Fibroblast of lung (primary cell): ENCODE results near the gene SLC16A4. TPM values are rescaled to one million over a fixed set of nuclear protein-coding genes. Genes with fewer than 3 reads are reported as not detected.
"Not testable (repeated sequence)": the region's sequence is repeated elsewhere in the genome, so short reads cannot be mapped to it uniquely, and the experiment has no call there.

ENCODE experiments used
- DNase-seq, 2 donors: peaks; one replicate each; pipeline versions ENCODE4 v3.0.0 to v3.0.0-alpha.2; 2010; ENCODE audit warnings: low read depth in 2 of 2
- H2AFZ ChIP-seq: 2 replicates; pipeline ENCODE4 v1.5.1; 2012; ENCODE audit warnings: low read length, control low read depth, inconsistent platforms
- H3K27ac ChIP-seq: 2 replicates; pipeline ENCODE4 v1.5.1; 2011; ENCODE audit warnings: low read length, control low read depth; ENCODE audit not compliant: insufficient read depth
- H3K27me3 ChIP-seq: 2 replicates; pipeline ENCODE4 v1.5.1; 2011; ENCODE audit warnings: mild to moderate bottlenecking, low read length; ENCODE audit not compliant: control insufficient read depth, insufficient read depth
- H3K36me3 ChIP-seq: 2 replicates; pipeline ENCODE4 v1.5.1; 2011; ENCODE audit warnings: low read length; ENCODE audit not compliant: control insufficient read depth, insufficient read depth
- H3K4me1 ChIP-seq: 2 replicates; pipeline ENCODE4 v1.5.1; 2011; ENCODE audit warnings: low read length; ENCODE audit not compliant: control insufficient read depth, insufficient read depth; ENCODE audit errors: extremely low read depth
- H3K4me2 ChIP-seq: 2 replicates; pipeline ENCODE4 v1.5.1; 2011; ENCODE audit warnings: low read length, control low read depth; ENCODE audit not compliant: insufficient read depth; ENCODE audit errors: extremely low read depth
- H3K4me3 ChIP-seq, 4 experiments: fragments of 200-600 bp in 1 of 4; sonication (generic) in 1 of 4; replicated peaks in 1 of 4; 2 replicates each; pipeline ENCODE4 v1.5.1; 2011 to 2016; ENCODE audit warnings: low read length in 4 of 4, low read depth in 3 of 4, mild to moderate bottlenecking in 3 of 4, control low read depth in 2 of 4, inconsistent platforms in 1 of 4, mixed read lengths in 1 of 4; ENCODE audit not compliant: insufficient read depth in 1 of 4; ENCODE audit errors: control extremely low read depth in 1 of 4
- H3K79me2 ChIP-seq: 2 replicates; pipeline ENCODE4 v1.5.1; 2012; ENCODE audit warnings: mild to moderate bottlenecking, low read length, inconsistent platforms; ENCODE audit not compliant: control insufficient read depth, insufficient read depth
- H3K9ac ChIP-seq: 2 replicates; pipeline ENCODE4 v1.5.1; 2011; ENCODE audit warnings: mild to moderate bottlenecking, low read length, control low read depth; ENCODE audit not compliant: insufficient read depth
- H3K9me3 ChIP-seq: 2 replicates; pipeline ENCODE4 v1.5.1; 2012; ENCODE audit warnings: low read depth, low read length; ENCODE audit not compliant: control insufficient read depth, insufficient read depth
- H4K20me1 ChIP-seq: 2 replicates; pipeline ENCODE4 v1.5.1; 2011; ENCODE audit warnings: low read length; ENCODE audit not compliant: control insufficient read depth, insufficient read depth; ENCODE audit errors: extremely low read depth
- EZH2 ChIP-seq: IDR thresholded peaks from 2 replicates; pipeline ENCODE4 v1.5.1; 2012; ENCODE audit warnings: low read length, control low read depth, mild to moderate bottlenecking; ENCODE audit errors: missing control alignments
- polyA minus RNA-seq: library from RNA; depleted of rRNA, polyadenylated mRNA; stranded (reverse); fragments of >200 nt; gene quantifications from 2 replicates; pipeline ENCODE4 v1.2.3, GENCODE V29; 2011; ENCODE audit warnings: low replicate concordance
- polyA plus RNA-seq, 2 donors: library from polyadenylated mRNA; depleted of rRNA in 1 of 2; stranded (reverse) in 1 of 2; unstranded in 1 of 2; fragments of >200 nt; gene quantifications; 2 replicates each; pipeline ENCODE4 v1.2.1, GENCODE V29; 2011 to 2012; ENCODE audit warnings: missing spikeins in 1 of 2
- total RNA-seq: library from RNA; depleted of rRNA; stranded (reverse); fragments of >200 nt; gene quantifications from 2 replicates; pipeline ENCODE4 v1.2.1, GENCODE V29; 2014
- TF ChIP-seq, protein P1 (sequence below), 2 donors: IDR thresholded peaks in 1 of 2; conservative IDR thresholded peaks in 1 of 2; 1 replicate in 1 of 2; 2 replicates in 1 of 2; pipeline ENCODE4 v1.5.1; 2011 to 2012; ENCODE audit warnings: low read length in 2 of 2, control low read depth in 1 of 2, inconsistent platforms in 1 of 2, low read depth in 1 of 2, mild to moderate bottlenecking in 1 of 2

SLC16A4 gene
- 42.6 and 64.4 TPM in 2 replicates for total RNA-seq
- 32.8 and 91.9 TPM in 2 replicates for polyA plus RNA-seq
- 15.5 and 40.3 TPM in 2 replicates for polyA plus RNA-seq (2012)
- 16.4 and 30.2 TPM in 2 replicates for polyA minus RNA-seq

DNA sequence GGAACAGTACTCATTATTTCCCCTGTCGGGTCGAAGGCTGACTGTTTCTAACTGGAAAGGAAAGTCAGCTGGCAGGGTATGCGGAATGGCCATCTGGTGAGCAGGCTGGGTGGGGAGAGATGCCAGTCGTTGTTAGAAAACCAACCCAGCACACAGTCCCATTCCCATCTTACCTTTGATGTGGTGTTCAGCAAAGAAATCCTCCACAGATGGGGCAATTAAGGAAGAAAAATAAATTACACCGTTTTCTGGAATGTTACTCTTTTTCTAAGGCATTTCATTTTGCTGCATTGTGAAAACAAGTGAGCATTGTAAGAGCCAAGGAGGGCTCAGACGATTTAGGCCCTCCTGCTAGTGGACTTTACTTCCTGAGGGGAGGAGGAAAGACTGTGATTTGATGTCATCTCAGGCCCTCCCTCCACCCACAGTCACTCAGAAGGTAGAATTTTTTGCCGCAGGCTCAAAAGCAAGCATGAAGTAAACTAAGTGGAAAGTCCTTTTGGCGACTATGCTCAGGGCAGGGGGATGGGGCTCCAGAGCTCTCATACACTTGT, at the start of gene SLC16A4:
SLC16A4 (minus strand) TSS at position 335 of the 554 bp plus-strand sequence. CDS start 1,703 bp downstream, outside the sequence.
- TF ChIP-seq, protein P1, sequence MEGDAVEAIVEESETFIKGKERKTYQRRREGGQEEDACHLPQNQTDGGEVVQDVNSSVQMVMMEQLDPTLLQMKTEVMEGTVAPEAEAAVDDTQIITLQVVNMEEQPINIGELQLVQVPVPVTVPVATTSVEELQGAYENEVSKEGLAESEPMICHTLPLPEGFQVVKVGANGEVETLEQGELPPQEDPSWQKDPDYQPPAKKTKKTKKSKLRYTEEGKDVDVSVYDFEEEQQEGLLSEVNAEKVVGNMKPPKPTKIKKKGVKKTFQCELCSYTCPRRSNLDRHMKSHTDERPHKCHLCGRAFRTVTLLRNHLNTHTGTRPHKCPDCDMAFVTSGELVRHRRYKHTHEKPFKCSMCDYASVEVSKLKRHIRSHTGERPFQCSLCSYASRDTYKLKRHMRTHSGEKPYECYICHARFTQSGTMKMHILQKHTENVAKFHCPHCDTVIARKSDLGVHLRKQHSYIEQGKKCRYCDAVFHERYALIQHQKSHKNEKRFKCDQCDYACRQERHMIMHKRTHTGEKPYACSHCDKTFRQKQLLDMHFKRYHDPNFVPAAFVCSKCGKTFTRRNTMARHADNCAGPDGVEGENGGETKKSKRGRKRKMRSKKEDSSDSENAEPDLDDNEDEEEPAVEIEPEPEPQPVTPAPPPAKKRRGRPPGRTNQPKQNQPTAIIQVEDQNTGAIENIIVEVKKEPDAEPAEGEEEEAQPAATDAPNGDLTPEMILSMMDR (conservative IDR thresholded peaks at IDR 0.05 in 1 of 2, IDR thresholded peaks at IDR 0.05 in 1 of 2; ENCODE audit: low read depth in 1 of 2, low read length in 2 of 2) = no peak
- no peak for TF ChIP-seq EZH2
- H3K27ac ChIP-seq = peak within 1 kb of the TSS; percentile 57
- H3K9me3 ChIP-seq = no peaks in the 10 kb centered on the region
- DNase-seq = peak; percentile 60 to 86
- no peaks in the 10 kb centered on the region for H4K20me1 ChIP-seq
- H3K79me2 ChIP-seq = no peaks in the 10 kb centered on the region
- no peak within 1 kb of the TSS for H2AFZ ChIP-seq
- peak within 1 kb of the TSS; percentile 64 for H3K4me2 ChIP-seq
- peak within 1 kb of the TSS; percentile 28 to 52 (median 46) for H3K4me3 ChIP-seq
- H3K36me3 ChIP-seq = no peaks in the 10 kb centered on the region
- H3K4me1 ChIP-seq = peaks cover 21% of the 10 kb centered on the region
- peak within 1 kb of the TSS; percentile 33 for H3K9ac ChIP-seq
- H3K27me3 ChIP-seq = no peaks in the 10 kb centered on the region

DNA sequence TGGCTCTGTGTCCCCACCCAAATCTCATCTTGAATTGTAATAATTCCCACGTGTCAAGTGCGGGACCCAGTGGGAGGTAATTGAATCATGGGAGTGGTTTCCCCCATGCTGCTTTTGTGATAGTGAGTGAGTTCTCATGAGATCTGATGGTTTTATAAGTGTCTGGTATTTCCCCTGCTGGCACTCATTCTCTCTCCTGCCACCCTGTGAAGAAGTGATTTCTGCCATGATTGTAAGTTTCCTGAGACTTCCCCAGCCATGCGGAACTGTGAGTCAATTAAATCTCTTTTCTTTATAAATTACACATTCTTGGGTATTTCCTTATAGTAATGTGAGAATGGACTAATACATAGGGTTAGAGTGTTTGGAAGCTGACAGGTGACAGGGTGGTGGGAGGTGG, 49.0 kb upstream of the SLC16A4 start:
- H3K79me2 ChIP-seq, H4K20me1 ChIP-seq, H3K4me1 ChIP-seq, DNase-seq, H3K36me3 ChIP-seq, H3K9me3 ChIP-seq, H3K9ac ChIP-seq, H2AFZ ChIP-seq, H3K27ac ChIP-seq, H3K4me3 ChIP-seq, H3K4me2 ChIP-seq: not testable (repeated sequence)
- peaks cover 17% of the 10 kb centered on the region for H3K27me3 ChIP-seq

DNA sequence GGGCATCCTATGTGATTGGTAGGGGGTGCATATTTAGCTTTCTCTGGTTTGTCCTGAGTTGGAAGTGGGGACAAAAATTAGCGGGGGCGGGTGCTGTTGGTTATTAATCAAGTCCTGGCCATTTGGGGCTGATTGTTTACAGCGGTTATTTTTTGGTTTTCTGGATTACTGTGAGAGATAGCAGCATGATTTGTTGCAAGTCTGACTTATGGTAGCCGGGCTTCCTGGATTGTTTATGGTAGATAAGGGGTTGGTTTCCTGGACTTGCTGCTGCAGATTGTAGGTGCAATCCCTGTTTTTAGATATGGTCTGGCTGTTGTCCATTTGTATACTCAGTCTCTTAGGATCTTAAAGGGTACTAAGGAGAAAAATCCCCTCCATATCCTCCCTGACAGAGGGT, 48.1 kb upstream of the SLC16A4 start:
- Histone ChIP-seq H2AFZ (no peak overlapping the region), H3K79me2 (no peaks in the 10 kb centered on the region), H3K9me3 (no peaks in the 10 kb centered on the region), H4K20me1 (no peaks in the 10 kb centered on the region), H3K4me2 (no peak overlapping the region), H3K9ac (no peak overlapping the region), H3K27me3 (peaks cover 17% of the 10 kb centered on the region), H3K27ac (no peak overlapping the region), H3K4me1 (no peaks in the 10 kb centered on the region), H3K4me3 (no peak overlapping the region), H3K36me3 (no peaks in the 10 kb centered on the region)
- DNase-seq = peak in 1 of 2 donors; percentile 12
- TF ChIP-seq EZH2 = no peak

DNA sequence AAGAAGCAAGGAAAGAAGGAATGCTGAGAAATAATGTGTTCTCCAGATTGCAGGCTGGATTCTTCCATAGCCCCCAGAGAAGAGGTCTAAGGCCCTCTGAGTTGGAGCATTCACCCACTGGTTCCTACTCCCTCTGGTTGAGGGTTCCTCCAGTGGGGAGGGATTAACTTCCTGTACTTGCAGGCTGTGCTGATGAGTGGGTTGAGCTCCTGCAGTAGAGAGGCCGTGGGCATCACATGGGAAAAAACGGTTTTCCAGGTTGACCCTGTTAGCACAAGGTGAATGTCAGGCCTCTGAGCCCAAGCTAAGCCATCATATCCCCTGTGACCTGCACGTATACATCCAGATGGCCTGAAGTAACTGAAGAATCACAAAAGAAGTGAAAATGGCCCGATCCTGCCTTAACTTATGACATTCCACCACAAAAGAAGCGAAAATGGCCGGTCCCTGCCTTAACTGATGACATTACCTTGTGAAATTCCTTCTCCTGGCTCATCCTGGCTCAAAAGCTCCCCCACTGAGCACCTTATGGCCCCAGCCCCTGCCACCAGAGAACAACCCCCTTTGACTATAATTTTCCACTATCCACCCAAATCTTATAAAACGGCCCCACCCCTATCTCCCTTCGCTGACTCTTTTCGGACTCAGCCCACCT, 46.9 kb upstream of the SLC16A4 start:
- not testable (repeated sequence) for H3K4me1 ChIP-seq, H4K20me1 ChIP-seq, H3K36me3 ChIP-seq, H3K9ac ChIP-seq, H3K9me3 ChIP-seq, DNase-seq, H3K79me2 ChIP-seq, H2AFZ ChIP-seq, H3K4me2 ChIP-seq, H3K4me3 ChIP-seq, H3K27ac ChIP-seq
- H3K27me3 ChIP-seq = peaks cover 19% of the 10 kb centered on the region
